GM18867 (cell line): ENCODE measurements around the gene CLTA.

Experiments
- ATAC-seq: cut with Tn5 transposase; IDR thresholded peaks from one replicate; pipeline ENCODE4 v1.9.1; 2021; ENCODE audit warnings: mild to moderate bottlenecking, moderate library complexity; ENCODE audit not compliant: unreplicated experiment

The CLTA gene

GRCh38 chr9:36190388-36191289 is at the start of gene CLTA:
CLTA (plus strand) TSS chr9:36190921; CDS start chr9:36191057, 136 bp downstream.
- peak; percentile 97 for ATAC-seq

- ATAC-seq: no peak
Observed at GRCh38 chr9:36141288-36141687, 49.4 kb upstream of the CLTA start.

DNA sequence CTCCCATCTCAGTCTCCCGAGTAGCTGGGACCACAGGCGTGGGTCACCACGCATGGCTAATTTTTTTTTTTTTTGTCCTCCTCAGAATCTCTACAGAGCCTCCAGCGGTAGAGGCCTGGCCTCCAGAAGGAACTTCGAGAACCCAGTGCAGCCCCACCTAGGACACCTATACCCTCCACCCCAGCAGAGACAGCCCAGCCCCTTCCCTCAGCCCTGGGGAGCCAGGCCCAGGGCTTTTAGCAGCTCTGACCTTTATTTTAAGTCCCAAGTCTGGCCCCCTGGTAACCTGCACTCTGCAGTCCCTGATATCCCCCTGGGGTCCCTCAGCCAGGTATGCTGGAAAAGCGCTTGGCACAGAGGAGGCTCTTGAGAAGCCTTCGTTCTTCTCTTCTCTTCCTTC is 49.0 kb upstream of the CLTA start:
- ATAC-seq: no peak

- no peak for ATAC-seq
Observed at GRCh38 chr9:36142510-36143244, 48.0 kb upstream of the CLTA start.

DNA sequence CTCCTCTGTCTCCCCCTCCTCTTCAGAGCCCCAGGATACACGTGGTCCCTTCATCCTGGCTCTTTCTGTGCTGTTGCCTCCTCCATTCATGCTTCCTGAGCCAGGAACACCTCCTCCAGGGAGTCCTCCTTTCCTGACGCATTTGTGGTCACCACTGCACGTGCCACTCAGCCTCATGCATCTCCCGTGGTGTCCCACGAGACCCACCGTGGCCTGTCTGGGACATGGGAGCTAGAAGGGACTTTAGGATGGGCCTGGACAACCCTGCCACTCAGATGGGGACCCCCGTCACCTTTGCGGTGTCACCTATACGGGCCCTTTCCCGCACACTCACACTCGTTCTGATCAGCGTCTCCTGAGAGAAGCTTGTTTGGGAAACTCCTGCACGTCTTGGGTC is 47.5 kb upstream of the CLTA start:
- ATAC-seq: no peak

DNA sequence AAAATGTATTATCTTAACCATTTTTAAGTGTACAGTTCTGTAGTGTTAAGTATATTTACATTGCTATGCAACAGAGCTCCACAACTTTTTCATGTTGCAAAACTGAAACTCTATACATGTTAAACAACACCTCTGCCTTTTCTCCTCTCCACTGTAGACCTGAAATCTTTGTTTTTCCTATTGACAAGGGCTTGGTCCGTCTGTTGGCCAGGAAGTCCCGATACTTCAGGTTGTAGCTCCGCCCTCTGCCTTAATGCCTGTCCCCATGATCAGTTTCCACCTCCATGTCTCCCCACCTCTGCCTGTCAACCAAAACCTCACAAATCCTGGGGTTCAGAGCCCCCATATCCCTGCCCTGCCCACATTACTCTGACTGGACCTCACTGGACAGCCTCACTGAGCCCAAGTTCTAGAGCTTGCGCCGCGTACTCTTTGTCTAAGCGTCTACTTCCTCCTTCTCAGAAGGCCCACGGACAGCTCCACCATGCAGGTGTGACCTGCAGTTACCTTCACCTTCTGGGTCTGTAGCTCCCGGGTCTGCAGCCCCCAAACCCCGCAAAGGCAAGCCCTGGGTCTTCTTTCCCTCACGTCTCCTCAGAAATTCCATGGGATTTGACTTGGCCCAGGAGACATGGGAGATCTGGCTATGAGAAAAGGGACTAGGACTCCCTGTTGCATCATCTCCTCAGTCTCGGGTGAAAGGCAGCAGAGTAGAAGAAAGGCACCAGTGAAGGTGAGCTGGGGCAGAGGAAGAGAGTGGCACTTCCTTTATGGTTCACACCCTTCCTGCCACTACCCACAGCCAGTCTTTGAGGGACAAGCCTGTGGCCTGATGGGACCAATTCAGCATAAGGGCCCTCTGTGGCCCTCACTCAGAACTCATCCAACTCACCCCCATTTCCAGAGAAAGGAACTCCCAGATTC is 46.1 kb upstream of the CLTA start:
- no peak for ATAC-seq

GRCh38 chr9:36145970-36146369 is 44.8 kb upstream of the CLTA start:
- ATAC-seq: no peak

- ATAC-seq: no peak
Observed at GRCh38 chr9:36146651-36147050, 44.1 kb upstream of the CLTA start.

DNA sequence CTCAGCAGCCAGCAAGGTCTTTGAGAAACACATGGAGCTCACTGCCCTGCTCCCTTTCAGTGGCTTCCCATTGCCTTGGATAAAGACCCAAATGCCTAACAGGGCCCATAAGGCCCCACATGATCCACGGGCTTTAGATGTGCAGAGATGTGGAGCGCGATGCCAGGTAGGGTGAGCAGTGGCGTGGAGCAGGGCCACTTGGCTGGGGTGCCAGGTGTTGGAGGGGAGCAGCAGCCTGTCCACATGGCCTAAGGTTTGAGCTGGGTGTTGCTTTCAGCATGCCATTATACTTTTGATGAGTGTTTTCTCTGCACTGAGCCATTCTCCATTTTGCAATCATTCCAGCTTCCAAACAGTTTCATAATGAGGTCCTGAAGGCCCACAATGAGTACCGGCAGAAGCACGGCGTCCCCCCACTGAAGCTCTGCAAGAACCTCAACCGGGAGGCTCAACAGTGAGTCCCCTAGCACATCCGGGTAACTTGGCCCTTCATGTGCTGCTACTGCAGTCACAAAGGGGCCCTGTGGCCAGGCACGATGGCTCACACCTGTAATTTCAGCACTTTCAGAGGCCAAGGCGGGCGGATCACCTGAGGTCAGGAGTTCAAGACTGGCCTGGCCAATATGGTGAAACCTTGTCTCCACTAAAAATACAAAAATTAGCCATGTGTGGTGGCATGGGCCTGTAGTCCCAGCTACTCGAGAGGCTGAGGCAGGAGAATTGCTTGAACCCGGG is 43.1 kb upstream of the CLTA start:
- no peak for ATAC-seq

- peak; percentile 61 for ATAC-seq
Observed at GRCh38 chr9:36148311-36149051, 42.2 kb upstream of the CLTA start.

GRCh38 chr9:36149197-36149596 is 41.5 kb upstream of the CLTA start:
- no peak for ATAC-seq

- ATAC-seq: no peak
Observed at GRCh38 chr9:36150574-36151315, 40.0 kb upstream of the CLTA start.

GRCh38 chr9:36151316-36152210 is 39.2 kb upstream of the CLTA start:
- peak; percentile 77 for ATAC-seq

- no peak for ATAC-seq
Observed at GRCh38 chr9:36152741-36153438, 37.8 kb upstream of the CLTA start.

DNA sequence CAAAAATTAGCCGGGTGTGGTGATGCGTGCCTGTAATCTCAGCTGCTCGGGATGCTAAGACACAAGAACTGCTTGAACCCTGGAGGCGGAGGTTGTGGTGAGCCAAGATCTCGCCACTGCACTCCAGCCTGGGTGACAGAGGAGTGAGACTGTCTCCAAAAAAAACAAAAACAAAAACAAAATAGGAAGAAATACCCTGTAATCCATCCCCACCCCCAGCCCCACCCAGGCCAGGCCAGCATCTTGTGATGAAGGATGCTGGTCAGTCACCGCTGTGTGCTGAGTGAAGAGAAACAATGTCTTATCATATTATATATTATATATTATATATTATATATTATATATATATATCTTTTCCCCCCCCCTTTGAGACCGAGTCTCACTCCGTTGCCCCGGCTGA is 37.0 kb upstream of the CLTA start:
- no peak for ATAC-seq

DNA sequence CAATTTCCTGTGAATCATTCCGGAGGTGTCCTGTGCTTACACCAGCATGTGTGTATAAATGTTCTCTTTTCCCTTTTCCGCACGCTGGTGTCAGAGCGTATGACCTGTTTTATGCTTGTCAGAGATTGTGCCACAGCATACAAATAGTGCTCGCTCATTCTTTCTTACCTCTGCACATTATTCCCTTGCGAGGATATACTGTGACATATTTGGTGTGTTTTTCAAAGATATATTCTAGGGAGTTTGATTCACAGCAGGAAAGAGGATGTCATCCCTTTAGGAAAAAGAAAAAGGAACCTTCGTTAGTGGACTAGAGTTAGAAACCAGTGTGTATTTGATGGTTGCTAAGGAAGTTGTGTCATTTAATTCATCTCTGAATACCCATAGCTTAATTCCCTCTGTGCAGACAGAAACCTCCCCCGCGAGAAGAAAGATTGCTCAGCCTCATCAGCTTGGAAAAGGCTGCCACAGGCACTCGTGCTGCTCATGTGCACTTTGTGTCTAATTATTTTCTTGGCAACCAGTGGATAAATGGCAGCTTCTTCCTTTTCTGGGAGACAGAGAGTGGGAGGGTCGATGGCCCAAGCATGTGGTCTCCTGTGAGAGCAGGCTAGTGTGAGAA is 36.3 kb upstream of the CLTA start:
- no peak for ATAC-seq

- ATAC-seq: no peak
Observed at GRCh38 chr9:36156116-36156515, 34.6 kb upstream of the CLTA start.
